SU-DHL-6 (cell line): Measurements from ENCODE around the gene ARSD.

ENCODE experiments used
- H2AFZ ChIP-seq: fragments of 200-600 bp; sonication (generic); 2 replicates; pipeline ENCODE4 v1.6.1; 2014; ENCODE audit warnings: low read depth, mild to moderate bottlenecking, moderate library complexity, mixed read lengths, antibody characterized with exemption, low read length; ENCODE audit not compliant: severe bottlenecking
- H3F3A ChIP-seq: fragments of 200-600 bp; shearing (Covaris generic); 2 replicates; pipeline ENCODE4 v1.6.0; 2016; ENCODE audit warnings: antibody characterized with exemption, mild to moderate bottlenecking; ENCODE audit not compliant: insufficient read depth
- H3K27ac ChIP-seq: fragments of 200-600 bp; sonication (generic); 2 replicates; pipeline ENCODE4 v1.5.1; 2016; ENCODE audit warnings: low read depth, mild to moderate bottlenecking, low read length, moderate library complexity, mixed read lengths
- H3K27me3 ChIP-seq: fragments of 200-600 bp; sonication (generic), shearing (Covaris generic); 2 replicates; pipeline ENCODE4 v1.6.0; 2014; ENCODE audit warnings: mild to moderate bottlenecking, low read length
- H3K36me3 ChIP-seq: fragments of 200-600 bp; sonication (generic); 2 replicates; pipeline ENCODE4 v1.6.1; 2014; ENCODE audit warnings: mild to moderate bottlenecking, low read length, mixed read lengths
- H3K4me2 ChIP-seq: fragments of 300-600, 200-600 bp; shearing (Covaris generic), sonication (generic); 2 replicates; pipeline ENCODE4 v1.6.0; 2014; ENCODE audit warnings: low read length, low read depth, mild to moderate bottlenecking; ENCODE audit not compliant: poor library complexity, severe bottlenecking
- H3K4me3 ChIP-seq: fragments of 200-600 bp; sonication (generic); 2 replicates; pipeline ENCODE4 v1.5.1; 2014; ENCODE audit warnings: antibody characterized with exemption, low read length, mild to moderate bottlenecking, mixed read lengths; ENCODE audit not compliant: insufficient read depth, poor library complexity, severe bottlenecking
- H3K79me2 ChIP-seq: fragments of 200-600 bp; sonication (generic); 2 replicates; pipeline ENCODE4 v1.6.1; 2014; ENCODE audit warnings: mild to moderate bottlenecking, low read length, moderate library complexity; ENCODE audit not compliant: insufficient read depth
- H3K9ac ChIP-seq: fragments of 200-600 bp; sonication (generic); 2 replicates; pipeline ENCODE4 v1.7.0; 2014; ENCODE audit warnings: mild to moderate bottlenecking, low read length
- H3K9me2 ChIP-seq: fragments of 200-600 bp; sonication (generic); replicated peaks from 2 replicates; pipeline ENCODE4 v1.6.1; 2014; ENCODE audit warnings: low read length; ENCODE audit not compliant: insufficient read depth
- H3K9me3 ChIP-seq: fragments of 200-600 bp; sonication (generic); 2 replicates; pipeline ENCODE4 v1.6.1; 2014; ENCODE audit warnings: low read length, mixed read lengths; ENCODE audit not compliant: insufficient read depth
- H4K20me1 ChIP-seq: fragments of 200-600 bp; sonication (generic); 2 replicates; pipeline ENCODE4 v1.6.1; 2014; ENCODE audit warnings: low read depth, mild to moderate bottlenecking, antibody characterized with exemption, low read length, moderate library complexity, mixed read lengths
- EZH2phosphoT487 ChIP-seq: fragments of 200-600 bp; sonication (generic), shearing (Covaris generic); conservative IDR thresholded peaks from 2 replicates; pipeline ENCODE4 v1.6.1; 2018; ENCODE audit warnings: mild to moderate bottlenecking, antibody characterized with exemption, low read length, moderate library complexity, mixed read lengths
- TF ChIP-seq, protein P1 (sequence below): fragments of 200-600 bp; sonication (generic); IDR thresholded peaks from one replicate; pipeline ENCODE4 v1.5.1; 2017; ENCODE audit warnings: antibody characterized with exemption, mild to moderate bottlenecking, low read length, moderate library complexity; ENCODE audit not compliant: insufficient read depth, poor library complexity, severe bottlenecking

Gene ARSD

DNA sequence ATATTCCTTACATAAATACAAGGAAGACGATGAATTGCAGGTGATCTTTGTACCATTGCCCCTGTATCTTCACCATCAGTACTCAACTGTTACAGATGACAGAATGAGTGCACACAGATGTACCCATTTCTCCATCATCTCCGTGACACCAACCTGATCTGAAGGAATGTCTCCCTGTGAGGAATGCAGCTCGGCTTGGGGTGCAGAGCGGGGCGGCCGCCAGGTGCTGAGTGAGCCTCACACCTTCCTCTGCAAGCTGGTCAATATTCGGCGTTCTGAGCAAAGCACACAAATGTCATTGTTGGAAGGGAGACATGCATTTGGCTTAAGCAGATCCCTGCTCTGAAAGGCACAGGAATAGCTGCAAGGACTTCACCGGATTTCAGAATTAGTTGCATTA lies 7.4 kb downstream of the ARSD start:
- H3K9me2 ChIP-seq, result no peaks in the 10 kb centered on the region

DNA sequence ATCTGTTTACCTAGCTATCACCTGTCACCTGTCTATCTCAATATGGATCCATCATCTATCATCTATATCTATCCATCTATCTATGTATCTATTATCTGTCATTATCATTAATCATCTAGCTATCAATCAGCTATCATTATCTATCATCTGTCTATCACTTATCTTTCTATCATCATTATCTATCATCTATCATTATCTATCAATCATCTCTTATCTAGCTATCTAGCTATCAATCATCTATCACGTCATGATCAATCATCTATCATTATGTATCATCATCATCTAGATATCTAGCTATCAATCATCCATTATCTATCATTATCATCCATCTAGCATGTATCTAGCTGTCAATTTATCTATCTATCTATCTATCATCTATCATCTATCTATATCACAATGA lies 7.9 kb downstream of the ARSD start:
- Histone ChIP-seq H3K9ac (no peak overlapping the region), H3K36me3 (no peaks in the 10 kb centered on the region), H3K9me3 (no peaks in the 10 kb centered on the region), H3F3A (no peaks in the 10 kb centered on the region), H3K79me2 (no peaks in the 10 kb centered on the region), H3K27me3 (no peaks in the 10 kb centered on the region), H4K20me1 (no peaks in the 10 kb centered on the region), H3K4me3 (no peak overlapping the region), H2AFZ (no peak overlapping the region), H3K27ac (no peak overlapping the region), H3K9me2 (no peaks in the 10 kb centered on the region), H3K4me2 (no peak overlapping the region)
- TF ChIP-seq EZH2phosphoT487, result no peak
- TF ChIP-seq, protein P1, sequence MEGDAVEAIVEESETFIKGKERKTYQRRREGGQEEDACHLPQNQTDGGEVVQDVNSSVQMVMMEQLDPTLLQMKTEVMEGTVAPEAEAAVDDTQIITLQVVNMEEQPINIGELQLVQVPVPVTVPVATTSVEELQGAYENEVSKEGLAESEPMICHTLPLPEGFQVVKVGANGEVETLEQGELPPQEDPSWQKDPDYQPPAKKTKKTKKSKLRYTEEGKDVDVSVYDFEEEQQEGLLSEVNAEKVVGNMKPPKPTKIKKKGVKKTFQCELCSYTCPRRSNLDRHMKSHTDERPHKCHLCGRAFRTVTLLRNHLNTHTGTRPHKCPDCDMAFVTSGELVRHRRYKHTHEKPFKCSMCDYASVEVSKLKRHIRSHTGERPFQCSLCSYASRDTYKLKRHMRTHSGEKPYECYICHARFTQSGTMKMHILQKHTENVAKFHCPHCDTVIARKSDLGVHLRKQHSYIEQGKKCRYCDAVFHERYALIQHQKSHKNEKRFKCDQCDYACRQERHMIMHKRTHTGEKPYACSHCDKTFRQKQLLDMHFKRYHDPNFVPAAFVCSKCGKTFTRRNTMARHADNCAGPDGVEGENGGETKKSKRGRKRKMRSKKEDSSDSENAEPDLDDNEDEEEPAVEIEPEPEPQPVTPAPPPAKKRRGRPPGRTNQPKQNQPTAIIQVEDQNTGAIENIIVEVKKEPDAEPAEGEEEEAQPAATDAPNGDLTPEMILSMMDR, result no peak

More for the DNA sequence above, 7.4 kb downstream of the ARSD start:
- Histone ChIP-seq H3K79me2 (no peaks in the 10 kb centered on the region), H3K27ac (no peak overlapping the region), H3K27me3 (no peaks in the 10 kb centered on the region), H3K36me3 (no peaks in the 10 kb centered on the region), H3F3A (no peaks in the 10 kb centered on the region), H2AFZ (no peak overlapping the region), H3K4me3 (no peak overlapping the region), H3K9ac (no peak overlapping the region), H3K4me2 (no peak overlapping the region), H4K20me1 (no peaks in the 10 kb centered on the region), H3K9me3 (no peaks in the 10 kb centered on the region)
- TF ChIP-seq, protein P1, result no peak
- TF ChIP-seq EZH2phosphoT487, result no peak

DNA sequence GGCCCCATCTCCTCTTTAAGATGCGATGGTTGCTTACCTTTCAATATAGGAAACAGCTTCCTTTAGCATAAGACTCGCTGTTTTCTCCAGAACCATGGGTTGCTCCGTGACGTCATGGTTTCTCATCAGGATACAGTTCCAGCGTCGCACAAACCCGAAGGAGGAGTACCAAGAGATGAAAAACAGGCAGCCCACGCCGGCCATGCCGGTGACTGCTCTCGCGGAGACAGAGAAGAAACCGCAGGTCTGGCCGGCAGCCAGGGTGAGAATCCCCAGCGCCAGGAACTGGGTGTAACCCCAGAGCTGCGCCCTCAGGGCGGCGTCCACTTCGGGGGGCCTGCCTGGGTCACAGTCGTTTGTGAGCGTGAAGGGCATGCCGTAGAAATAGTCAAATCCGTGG lies 11.4 kb downstream of the ARSD start:
- Histone ChIP-seq H4K20me1 (no peaks in the 10 kb centered on the region), H3K36me3 (no peaks in the 10 kb centered on the region), H3K27ac (no peak overlapping the region), H3K4me2 (no peak overlapping the region), H3K9me3 (no peaks in the 10 kb centered on the region), H3K79me2 (no peaks in the 10 kb centered on the region), H3K9me2 (no peaks in the 10 kb centered on the region), H3K9ac (no peak overlapping the region), H2AFZ (no peak overlapping the region), H3K4me3 (no peak overlapping the region), H3F3A (no peaks in the 10 kb centered on the region), H3K27me3 (no peaks in the 10 kb centered on the region)
- TF ChIP-seq, protein P1, result no peak
- no peak for TF ChIP-seq EZH2phosphoT487
